ENCODE results near the gene NUDT13.

The NUDT13 gene

DNA sequence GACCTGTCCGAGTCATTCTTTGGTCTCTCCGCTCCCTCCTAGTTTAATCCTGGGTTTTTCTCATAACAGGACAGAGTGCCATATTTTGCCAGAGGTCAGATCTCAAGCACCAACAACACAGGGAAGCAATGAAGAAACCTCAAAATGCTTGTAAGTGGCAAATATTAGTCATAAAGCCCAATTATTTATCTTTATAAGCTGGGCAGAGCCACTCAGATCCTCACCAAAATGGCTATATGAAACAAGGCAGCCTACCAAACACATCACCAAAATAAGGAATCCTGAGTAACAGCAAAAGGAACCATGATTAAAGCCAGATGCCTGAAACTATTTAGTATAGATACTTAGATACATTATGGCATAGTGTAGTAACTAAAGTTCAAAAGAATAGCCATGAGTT lies 52.8 kb downstream of the NUDT13 start:
- DNase-seq (ENCODE audit: low spot score): no peak

DNA sequence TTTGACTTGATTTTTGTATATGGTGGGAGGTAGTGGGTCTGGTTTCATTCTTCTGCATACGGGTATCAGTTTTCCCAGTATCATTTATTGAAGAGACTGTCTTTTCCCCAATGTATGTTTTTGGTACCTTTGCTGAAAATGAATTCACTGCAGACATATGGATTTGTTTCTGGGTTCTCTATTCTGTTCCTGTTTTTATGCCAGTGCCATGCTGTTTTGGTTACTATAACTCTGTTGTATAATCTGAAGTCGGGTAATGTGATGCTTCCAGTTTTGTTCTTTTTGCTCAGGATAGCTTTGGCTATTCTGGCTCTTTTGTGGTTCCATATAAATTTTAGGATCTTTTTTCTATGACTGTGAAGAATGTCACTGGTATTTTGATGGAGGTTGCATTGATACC lies 56.7 kb downstream of the NUDT13 start:
- no peak for DNase-seq (ENCODE audit: low spot score)

DNA sequence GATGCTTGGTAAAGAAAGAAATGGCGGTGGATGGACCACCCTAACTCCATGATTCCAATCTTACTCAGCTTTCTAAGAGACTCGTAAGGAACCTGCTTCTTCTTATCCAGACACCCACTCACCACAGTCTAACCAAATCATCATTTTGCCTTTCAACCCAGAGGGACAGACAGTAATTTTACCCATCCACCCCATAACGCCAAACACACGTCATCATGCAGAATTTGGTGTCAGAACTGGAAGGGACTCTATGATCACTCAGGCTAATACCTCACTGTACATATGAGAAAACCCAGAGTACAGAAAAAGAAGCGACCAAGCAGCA lies 57.2 kb downstream of the NUDT13 start:
- DNase-seq (ENCODE audit: low spot score): no peak

DNA sequence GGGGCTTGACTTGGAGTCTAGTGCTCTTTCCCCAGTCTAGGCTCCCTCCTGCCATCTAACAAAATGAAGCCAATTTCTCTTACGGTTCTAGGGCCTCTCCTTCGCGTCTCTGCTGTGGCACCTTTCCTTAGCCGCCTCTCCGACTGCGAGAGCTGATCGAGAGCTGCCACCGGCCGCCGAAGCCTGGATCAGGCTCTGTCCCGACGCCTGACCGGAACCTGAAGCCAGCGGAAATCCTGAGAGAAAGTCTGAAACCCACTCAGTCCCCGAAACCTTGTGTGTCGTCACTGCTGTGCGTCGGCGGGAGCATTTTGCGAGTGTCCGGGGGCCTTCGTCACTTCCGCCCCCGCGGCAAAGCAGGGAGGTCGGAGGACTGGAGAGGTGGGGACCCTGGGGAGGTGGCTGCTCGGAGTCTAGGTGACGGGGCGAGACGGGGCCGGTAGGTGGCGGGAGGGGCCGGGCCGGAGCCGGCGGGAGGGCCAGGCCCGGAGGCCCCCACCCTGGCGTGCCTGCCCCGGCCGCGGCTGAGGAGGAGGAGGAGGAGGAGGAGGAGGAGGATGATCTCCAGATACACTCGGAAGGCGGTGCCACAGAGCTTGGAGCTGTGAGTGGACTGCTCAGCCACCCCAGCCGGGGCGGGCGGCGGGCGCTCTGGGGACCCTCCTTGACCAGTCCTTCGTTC lies 57.7 kb downstream of the NUDT13 start, which contains the start of the genes ECD and FAM149B1:
TSS of gene ECD (minus strand) at position 226 of the 682 bp plus-strand sequence. CDS start 4,071 bp downstream, outside the sequence.
TSS of gene FAM149B1 (plus strand) at position 337 of the 682 bp plus-strand sequence. CDS start at position 558, 221 bp downstream.
- DNase-seq (ENCODE audit: low spot score): peak; percentile 97

DNA sequence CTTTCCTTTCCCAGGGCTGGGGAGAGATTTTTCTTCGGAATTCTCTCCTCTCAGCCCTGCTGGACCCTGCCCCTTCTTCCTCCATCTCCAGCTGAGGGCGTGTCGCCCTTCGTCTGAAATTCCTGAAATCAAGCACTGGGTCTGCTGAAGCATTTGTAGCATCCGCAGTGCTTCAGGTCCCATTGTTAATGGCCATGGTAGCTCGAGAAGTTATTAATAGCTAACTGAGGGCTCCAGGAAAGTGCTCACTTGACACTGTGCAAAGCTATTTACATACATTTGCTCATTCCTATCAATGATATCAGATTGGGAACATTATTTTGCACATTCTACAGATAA lies 58.2 kb downstream of the NUDT13 start:
- DNase-seq (ENCODE audit: low spot score): no peak

DNA sequence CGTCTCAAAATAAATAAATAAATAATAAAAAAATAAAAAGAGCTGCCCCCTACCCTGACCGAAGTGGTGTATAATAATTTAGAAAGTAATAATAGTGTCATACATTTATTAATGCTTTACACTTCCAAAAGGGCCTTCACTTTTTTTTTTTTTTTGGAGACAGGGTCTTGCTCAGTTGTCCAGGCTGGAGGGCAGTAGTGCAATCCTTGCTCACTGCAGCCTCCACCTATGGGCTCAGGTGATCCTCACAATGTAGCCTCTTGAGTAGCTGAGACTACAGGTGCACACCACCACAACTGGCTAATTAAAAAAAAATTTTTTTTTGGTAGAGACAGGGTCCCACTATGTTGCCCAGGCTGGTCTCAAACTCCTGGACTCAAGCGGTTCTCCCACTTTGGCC lies 59.1 kb downstream of the NUDT13 start:
- no peak for DNase-seq (ENCODE audit: low spot score)

DNA sequence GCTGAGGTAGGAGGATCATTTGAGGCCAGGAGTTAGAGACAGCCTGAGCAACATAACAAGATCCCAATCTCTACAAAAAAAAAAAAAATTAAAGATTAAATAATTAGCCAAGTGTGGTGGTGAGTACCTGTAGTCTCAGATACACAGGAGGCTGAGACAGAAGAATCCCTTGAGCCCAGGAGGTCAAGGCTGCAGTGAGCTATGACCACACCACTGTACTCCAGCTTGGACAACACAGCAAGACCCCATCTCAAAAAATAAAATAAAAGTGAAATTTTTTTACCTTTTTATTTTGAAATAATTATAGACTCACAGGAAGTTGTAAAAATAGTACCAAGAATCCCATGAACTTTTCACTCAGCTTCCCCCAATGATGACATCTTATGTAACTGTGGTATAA lies 62.6 kb downstream of the NUDT13 start:
- no peak for DNase-seq (ENCODE audit: low spot score)

DNA sequence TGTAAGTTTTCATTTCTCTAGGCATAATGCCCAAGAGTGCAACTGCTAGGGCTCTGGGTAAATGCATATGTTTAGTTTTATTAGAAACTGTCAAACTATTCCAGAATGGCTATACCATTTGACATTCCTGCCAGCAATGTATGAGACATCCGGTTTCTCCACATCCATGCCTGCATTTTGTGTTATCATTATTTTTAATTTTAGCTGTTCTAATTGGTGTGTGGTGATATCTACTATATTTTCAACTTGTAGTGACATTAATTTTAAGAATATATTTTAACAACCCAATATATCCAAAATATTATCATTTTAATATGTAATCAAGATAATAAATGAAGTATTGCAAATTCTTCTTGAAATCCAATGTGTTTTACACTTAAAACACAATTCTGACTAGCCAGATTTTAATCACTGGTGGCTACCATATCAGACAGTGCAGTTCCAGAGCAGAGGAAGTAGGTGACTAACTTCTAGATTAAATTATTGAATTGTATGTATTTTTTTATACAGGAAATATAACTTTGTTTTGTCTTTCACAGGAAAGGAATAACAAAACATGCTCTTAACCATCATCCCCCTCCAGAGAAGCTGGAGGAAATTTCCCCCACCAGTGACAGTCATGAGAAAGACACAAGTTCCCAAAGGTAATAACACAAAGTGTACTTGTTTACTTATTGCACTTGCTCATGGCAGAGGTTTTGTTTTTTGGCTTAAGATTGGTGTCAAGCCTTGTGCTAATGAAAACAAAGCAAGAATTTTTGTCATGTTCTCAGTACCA lies 64.1 kb downstream of the NUDT13 start:
- DNase-seq (ENCODE audit: low spot score): no peak

Small RNA genes within 50 kb of the gene (small RNA-seq; reads per million reads assigned to genes)
- 0 reads per million in 2 experiments for gene RF00019
- 0.68 to 1.2 reads per million in 2 experiments for gene SNORA11F
